Renal cortical epithelial cell (primary cell): ENCODE measurements around the gene REPS1. TPM values are rescaled to one million over a fixed set of nuclear protein-coding genes. Genes with fewer than 3 reads are reported as not detected.
"Not testable (repeated sequence)": the region's sequence is repeated elsewhere in the genome, so short reads cannot be mapped to it uniquely, and the experiment has no call there.

Experiments used
- DNase-seq: peaks from one replicate; pipeline ENCODE4 v3.0.0-alpha.2; 2011; ENCODE audit warnings: low read depth
- total RNA-seq: library from RNA; depleted of rRNA; stranded (reverse); fragments of >200 nt; gene quantifications from 2 replicates; pipeline ENCODE4 v1.2.3, GENCODE V29; 2014

The REPS1 gene
- 21.0 and 29.3 TPM in 2 replicates for total RNA-seq

GRCh38 chr6:138987643-138988468, at the start of gene REPS1:
REPS1 (minus strand) TSS chr6:138988253; CDS start chr6:138987682, 571 bp downstream.
- peak; percentile 60 for DNase-seq

DNA sequence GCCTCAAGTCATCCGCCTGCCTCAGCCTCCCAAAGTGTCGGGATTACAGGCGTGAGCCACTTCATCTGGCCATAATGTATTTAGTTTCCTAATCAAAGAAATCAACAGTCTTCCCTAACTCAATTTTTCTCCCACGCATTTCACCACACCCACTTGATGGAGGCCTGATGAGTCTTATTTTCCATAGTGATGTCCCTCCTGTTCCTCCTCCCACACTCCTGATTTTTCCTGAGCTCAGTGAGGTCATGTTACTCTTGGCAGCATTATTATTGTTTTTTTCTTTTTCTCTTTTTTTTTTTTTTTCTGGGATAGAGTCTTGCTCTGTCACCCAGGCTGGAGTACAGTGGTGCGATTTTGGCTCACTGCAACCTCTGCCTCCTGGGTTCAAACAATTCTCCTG, 49.4 kb upstream of the REPS1 start:
- DNase-seq = peak; percentile 18

DNA sequence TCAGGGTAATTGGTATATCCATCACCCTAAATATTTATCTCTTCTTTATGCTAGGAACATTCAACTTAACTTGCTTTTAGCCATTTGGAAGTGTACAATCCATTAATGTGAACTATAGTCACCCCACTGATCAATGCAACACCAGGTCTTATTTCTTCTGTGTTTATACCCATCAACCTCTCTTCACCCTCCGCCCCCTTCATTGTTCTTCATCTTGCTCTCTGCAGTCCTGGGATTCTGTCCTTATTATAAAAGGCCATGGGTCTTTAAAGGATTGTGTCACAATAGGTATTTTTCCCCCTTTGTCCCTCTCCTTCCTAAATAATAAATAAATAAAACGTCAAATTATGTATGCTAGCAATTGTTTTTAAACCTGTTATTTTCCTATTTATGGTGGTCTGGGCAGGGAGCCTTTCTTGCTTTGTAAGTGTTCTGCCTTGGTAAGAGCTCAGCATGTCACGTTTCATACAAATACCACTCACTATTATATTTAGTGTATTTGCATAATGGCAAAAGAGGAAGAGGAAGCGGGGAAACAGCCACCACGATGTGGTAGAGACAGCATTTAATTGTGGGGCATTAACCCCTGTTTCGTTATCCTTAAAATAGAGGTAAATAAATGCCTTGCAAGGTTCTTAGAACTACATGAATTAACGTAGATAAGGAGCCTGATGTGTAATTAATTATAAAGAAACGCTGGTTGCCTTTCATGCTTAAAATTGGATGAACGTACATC, 42.3 kb upstream of the REPS1 start:
- DNase-seq = no peak

DNA sequence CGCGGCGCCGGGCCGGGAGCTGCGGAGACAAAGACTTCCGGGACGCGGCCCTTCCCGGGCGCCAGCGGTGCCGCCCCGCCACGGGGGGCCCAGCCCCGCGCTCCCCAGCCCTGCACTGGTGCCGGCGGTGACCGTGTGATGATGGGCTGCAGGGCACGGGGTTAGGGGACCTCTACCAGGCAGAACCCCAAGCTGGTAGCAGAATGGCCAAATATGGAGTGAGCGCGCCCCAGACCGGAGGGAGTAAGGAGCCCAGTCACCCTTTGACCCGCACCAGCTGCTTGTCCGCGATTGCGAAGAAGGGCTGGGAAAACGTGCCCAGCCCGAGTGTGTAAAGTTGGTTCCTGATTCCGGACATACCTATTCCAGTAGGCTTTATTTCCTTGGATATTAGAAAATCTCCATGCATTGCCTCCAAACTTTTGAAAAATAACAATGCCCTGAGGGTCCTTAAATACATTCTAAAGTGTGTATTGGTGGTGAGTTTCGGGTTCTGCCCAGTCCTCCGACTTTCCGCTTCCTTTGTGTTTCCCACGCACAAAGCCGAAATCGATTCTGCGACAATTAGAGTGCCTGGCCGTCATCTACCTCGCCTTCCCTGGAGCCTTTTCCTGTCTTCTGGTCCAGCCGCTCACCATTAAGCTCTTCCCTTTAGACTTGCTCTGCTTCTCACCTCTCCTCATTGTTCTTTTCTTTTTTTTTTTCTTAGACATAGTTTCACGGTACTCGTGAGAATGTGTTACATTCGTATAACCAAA, 41.6 kb upstream of the REPS1 start:
- DNase-seq = peak; percentile 34

DNA sequence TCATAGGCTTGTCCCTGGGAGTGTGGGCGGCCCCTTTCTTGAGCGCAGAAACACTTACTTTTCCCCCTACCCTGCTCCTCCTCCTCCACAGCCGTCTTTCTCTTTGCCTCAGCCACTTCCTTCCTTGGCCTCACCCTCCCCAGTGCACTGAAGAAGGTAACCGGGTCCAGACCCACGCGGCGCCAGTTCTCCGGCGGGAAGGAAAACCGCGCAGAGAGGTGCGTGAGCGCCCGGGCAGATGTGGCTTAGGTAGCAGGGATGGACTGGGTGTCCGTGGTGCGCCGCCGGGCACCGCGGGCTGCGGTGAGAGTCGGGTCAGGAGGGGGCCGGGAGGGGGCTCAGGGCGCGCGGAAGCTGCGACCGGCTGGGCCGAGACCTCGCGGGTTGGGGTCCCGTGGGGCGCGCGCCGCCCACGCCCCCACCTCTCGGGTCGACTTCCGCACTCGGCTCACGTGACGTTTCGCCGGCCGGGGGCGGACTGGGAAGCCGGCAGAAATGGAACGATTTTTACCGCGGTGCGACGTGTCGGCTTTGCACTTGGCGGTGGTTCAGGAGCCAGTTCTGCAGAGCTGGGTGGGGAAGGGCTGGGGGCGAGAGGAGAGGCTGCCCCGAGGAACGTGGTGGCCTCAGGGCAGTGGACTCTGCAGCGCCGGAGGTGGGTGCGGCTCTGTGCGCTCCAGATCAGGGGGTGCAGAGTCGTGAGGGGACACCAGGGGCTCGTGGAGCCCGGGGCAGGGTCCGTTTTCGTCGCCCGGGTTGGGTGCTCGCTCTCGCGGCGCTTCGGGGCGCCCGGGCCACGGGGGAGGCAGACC, 40.8 kb upstream of the REPS1 start, which contains the start of gene ABRACL:
TSS of gene ABRACL (plus strand) at position 88 of the 812 bp plus-strand sequence. CDS start 5,416 bp downstream, outside the sequence.
- DNase-seq = peak; percentile 65

GRCh38 chr6:139028215-139028657, 40.2 kb upstream of the REPS1 start:
- DNase-seq = no peak

- DNase-seq = peak; percentile 57
These were observed 39.6 kb upstream of the REPS1 start for GRCh38 chr6:139027620-139028182.

DNA sequence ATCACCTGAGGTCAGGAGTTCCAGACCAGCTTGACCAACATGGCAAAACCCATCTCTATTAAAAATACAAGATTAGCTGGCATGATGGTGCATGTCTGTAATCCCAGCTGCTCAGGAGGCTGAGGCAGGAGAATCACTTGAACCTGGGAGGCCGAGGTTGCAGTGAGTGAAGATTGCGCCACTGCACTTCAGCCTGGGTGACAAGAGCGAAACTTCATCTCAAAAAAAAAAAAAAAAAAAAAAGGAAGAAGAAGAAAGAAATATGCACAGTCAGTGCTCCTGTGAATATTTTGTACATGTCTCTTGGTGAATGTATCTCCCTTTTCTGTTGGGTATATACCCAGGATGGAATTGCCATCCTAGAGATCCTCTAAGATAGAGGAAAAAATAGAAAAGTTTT, 37.4 kb upstream of the REPS1 start:
- DNase-seq = not testable (repeated sequence)

GRCh38 chr6:139020689-139021088, 32.6 kb upstream of the REPS1 start:
- no peak for DNase-seq

DNA sequence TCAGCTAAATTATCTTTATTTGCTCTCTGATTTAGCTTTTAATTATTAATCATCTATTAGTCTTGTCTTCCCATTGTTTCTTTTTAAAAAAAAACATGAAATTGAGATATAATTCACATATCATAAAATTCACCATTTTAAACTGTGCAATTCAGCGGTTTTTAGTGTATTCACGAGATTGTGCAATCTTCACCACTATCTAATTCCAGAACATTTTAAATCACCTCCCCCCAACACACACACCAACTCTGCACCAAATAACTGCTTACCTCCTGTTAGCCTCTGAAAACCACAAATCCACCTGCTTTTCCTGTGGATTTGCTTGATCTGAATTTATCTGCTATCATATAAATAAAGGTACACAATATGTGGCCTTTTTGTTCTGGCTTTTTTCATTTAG, 31.7 kb upstream of the REPS1 start:
- no peak for DNase-seq

- DNase-seq = peak; percentile 88
These were observed 29.2 kb upstream of the REPS1 start for GRCh38 chr6:139017227-139017626.

- no peak for DNase-seq
These were observed 28.5 kb upstream of the REPS1 start for GRCh38 chr6:139016337-139017213.

- DNase-seq = no peak
These were observed 26.9 kb upstream of the REPS1 start for GRCh38 chr6:139014945-139015344.

DNA sequence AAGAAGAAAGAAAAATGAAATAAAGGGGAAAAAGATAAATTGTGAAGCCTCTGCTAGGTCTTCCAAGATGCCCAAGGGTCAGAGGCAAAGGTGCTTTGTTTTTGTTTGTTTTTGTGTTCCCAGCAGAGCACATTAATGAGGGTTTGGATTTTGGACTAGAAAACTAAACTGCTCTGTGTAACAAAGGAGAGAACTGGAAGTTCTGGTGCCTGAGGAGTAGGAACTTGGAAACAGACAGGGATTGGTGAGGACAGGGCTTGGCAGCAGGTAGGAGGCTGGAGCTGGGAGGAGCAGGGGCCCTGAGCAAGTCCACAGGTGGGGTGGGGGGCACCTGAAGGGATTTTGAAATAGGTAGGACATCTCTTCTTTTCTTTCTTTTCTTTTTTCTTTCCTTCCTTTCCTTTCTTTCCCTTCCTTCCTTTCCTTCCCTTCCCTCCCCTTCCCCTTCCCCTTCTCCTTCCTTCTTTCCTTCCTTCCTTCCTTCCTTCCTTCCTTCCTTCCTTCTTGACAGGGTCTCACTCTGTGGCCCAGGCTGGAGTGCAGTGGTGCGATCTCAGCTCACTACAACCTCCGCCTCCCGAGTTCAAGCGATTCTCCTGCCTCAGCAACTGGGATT, 25.2 kb upstream of the REPS1 start:
- DNase-seq = no peak

DNA sequence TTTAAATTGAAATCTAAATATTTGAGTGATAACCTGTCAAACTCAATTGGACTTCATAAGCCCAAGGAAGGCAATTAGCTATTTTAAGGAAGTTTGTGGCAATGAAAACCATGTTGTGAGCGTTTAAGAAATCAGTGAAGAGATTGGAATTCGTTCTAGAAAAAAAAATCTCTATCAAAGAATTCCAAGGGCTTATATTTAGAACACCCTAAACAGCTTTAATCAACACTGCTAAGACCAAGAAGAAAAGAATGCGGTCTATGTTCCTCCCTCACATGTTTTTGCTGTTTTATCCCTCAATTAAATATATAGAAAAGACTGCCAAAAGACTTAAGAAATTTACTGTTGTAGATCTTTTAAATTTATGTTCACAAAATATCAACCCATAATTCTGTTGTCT, 23.9 kb upstream of the REPS1 start:
- DNase-seq = no peak

GRCh38 chr6:139010674-139011073, 22.6 kb upstream of the REPS1 start:
- DNase-seq = no peak

DNA sequence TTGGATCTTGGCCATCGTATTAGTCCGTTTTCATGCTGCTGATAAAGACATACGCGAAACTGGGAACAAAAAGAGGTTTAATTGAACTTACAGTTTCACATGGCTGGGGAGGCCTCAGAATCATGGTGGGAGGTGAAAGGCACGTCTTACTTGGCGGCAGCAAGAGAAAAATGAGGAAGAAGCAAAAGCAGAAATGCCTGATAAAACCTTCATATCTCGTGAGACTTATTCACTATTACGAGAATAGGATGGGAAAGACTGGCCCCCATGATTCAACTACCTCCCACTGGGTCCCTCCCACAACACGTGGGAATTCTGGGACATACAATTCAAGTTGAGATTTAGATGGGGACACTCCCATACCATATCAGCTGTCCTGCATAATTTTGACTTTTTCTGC, 20.1 kb upstream of the REPS1 start:
- DNase-seq = no peak

GRCh38 chr6:139007428-139007827, 19.4 kb upstream of the REPS1 start:
- no peak for DNase-seq

DNA sequence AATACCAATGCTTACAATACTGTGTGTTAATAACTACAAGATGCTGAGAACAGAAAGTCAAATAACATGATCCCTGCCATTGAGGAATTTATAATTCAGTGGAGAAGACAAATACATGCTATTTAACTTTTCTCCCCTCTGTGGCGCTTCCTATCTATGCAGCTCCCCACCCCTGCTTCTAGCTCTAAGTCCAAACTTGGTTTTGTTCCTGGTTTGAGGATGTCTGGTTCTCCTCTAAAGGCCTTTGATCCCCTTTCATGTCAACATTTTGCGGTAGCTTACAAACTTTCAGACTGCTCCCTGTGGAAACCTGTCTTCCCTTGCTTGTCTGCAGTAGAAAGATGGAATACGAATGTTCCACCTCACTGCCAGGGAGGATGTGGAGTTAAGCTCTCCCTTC, 18.4 kb upstream of the REPS1 start:
- no peak for DNase-seq
